Measurements from ENCODE around the gene TDRD10.
"Not testable (repeated sequence)": the region's sequence is repeated elsewhere in the genome, so short reads cannot be mapped to it uniquely, and the experiment has no call there.

The TDRD10 gene

GRCh38 chr1:154517661-154518060 lies 15.6 kb downstream of the TDRD10 start:
- no peak for DNase-seq

DNA sequence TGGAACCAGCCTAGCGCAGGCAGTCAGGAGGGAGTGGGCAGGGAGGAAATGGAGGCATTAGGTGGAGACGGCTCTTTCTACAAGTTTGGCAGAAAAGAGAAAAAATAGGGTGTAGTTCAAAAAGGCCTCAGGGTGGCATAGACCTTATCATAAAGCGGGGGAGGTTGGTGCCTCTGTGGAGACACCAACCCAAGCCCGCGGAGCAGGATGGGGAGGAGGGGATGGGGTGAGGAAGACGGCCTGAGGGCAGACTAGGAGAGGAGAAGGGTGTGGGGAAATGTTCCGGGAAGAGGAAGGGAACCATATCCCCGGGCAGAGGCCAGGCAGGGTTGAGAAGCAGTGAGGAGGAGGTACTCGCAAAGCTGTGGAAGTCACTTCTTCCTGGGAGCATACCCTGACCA lies 17.6 kb downstream of the TDRD10 start:
- no peak for DNase-seq

GRCh38 chr1:154520333-154520732 lies 18.3 kb downstream of the TDRD10 start:
- no peak for DNase-seq

DNA sequence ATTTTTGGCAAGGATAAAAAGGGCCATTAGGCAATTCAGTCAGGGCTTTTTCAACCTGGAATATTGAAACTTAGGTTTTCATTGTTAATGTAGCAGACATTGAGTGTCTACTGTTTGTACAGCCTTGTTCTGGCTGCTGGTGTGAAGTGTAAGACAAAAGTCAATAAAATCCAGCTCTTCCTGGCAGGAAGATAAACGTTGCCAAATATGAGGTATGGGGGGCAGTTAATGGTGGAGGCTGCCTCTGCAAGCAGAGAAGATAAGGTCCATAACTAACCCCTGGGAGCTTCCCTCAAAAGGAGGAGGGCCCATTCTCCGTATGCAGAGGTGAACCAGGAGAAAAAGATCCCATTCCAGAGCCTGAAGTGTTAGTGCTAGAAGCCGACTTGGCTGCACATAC lies 19.7 kb downstream of the TDRD10 start:
- no peak for DNase-seq

GRCh38 chr1:154524881-154525280 lies 22.9 kb downstream of the TDRD10 start:
- DNase-seq, result no peak

DNA sequence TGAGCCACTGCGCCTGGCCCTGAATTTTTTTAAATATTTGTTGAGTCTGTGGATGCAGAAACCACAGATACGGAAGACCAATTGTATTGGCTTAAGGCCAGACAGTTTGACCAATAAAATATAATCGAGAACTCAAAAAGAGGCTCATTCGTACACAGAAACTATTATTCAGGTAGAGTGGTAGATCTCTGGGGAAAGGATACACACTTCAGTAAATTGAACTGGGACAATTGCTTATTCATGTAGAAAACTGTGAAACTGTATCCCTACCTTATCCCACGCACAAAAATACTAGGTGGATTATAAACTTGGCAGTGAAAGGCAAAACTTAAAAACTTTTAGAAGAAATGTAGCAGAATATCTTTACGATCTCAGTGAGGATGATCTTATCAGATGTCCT lies 25.2 kb downstream of the TDRD10 start:
- DNase-seq, result no peak

DNA sequence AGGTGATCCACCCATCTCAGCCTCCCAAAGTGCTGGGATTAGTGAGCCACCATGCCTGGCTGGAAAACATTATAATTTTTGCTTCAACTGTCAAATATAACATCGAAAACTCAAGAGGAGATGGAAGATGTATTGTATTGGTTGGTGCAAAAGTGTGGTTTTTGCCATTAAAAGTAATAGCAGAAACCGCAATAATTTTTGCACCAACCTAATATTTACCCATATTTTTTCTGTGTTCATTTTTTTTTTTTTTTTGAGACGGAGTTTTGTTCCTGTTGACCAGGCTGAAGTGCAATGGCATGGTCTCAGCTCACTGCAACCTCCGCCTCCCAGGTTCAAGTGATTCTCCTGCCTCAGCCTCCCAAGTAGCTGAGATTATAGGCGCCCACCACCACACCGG lies 27.3 kb downstream of the TDRD10 start:
- DNase-seq, result no peak

- not testable (repeated sequence) for DNase-seq
These were observed 29.9 kb downstream of the TDRD10 start for GRCh38 chr1:154531950-154532349.

DNA sequence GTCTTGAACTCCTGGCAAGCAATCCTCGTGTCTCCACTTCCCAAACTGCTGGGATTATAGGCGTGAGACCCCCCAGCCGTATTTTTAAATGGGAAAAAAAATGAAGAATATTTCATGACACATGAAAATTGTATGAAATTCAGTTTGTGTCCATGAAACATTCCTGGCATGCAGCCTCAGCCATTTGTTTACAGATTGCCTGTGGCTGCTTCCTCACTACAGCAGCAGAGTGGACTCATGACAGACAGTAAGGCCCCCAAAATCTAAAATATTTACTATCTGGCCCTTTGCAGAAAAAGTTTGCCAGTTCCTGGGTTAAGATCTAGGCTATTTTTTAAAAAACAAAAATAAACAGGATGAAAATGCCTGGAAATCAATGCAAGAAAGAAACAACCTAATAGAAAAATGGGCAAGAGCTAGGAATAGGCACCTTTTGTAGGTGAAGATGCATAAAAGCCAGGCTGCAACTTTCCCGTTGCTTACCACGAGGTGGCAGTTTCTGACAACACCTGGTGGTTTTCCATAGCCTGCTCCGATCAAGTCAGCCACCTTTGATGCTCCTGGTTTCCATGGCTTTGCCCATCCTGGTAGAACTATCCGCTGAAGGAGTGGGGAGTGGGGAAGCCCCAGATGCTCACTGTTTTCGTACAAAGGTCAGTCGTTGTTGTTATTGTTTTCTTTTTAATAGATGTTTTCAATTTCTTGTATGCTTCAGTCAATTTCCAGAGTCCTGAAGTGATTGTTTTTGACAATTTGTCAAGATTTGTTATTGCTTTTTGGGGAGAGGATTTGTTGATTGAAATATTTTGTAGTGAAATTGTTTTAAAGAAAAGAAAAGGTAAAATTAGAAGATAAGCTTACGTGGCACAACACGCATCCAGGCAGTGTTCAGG lies 32.2 kb downstream of the TDRD10 start:
- DNase-seq, result no peak

GRCh38 chr1:154536570-154536969 lies 34.6 kb downstream of the TDRD10 start:
- DNase-seq, result no peak

DNA sequence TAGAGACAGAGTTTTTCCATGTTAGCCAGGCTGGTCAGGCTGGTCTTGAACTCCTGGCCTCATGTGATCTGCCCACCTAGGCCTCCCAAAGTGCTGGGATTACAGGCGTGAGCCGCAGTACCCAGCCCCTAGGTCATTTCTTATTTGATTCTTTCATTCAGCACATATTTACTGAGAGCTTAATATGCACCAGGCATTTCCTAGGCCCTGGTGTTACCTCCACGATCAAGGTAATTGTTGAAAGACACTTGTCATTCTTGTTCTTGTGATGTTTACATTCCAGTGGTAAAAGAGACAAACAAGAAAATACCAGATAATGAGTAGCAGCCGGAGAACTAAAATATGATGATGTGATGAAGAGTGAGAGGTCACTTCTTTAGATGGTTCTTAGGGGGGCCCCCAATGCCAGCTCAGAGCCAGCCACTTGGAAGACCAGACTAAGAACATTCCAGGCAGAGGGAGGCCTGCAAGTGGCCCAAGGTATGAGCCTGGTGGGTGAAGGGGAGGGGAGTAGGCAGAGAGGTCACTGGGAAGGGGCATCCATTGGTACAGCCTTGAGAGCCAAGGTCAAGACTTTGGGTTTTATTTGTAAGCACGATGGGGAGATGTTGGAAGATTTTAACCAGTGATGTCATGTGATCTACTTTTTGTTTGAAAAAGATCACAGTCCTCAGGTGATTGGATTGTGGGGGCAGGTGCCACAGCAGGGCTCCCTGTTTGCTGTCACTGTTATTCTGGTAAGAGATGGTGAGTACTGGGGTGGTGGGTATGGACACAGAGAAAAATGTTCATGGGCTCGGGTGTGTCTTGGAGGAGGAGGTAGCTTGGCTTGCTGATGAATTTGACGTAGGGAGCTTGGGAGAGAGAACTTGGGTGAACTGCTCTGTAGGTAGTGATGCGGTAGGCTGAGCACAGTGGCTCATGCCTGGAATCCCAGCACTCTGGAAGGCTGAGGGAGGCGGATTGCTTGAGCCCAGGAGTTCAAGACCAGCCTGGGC lies 37.8 kb downstream of the TDRD10 start:
- DNase-seq, result no peak

- DNase-seq, result no peak
These were observed 39.2 kb downstream of the TDRD10 start for GRCh38 chr1:154541231-154541630.

DNA sequence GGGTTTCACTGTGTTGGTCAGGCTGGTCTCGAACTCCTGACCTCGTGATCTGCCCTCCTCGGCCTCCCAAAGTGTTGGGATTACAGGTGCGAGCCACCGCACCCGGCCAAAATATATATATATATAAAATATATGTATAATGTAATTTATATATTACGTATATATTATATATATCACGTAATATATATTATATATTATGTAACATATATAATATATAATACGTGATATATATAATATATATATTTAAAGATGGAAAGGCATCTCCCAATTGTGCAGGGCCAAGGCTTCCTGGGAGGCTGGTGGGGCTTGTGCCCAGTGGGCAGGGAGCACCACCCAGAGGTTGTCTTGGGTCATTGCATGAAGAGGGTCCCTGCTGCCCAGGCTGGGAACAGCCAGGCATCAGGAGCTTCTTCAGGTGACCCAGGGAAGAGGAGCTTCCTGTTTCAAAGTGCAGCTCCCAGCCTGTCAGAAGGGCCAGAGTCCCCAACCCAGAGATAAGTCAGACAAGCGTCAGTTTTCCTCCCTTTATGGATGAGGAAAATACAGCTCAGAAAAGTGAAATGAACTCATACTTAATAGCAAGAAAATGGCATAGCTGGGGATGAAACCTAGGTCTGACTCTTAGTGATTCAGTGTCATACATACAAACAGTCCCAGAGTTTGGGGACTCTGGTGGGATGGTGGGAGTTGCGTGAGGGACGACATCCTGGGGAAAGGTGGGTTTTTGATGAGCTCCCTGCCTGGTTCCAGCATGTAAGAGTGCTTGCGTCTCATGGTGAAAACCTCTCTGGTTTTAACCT lies 44.4 kb downstream of the TDRD10 start:
- peak in 3 of 4 experiments; percentile 3 to 8 (median 3) for DNase-seq

DNA sequence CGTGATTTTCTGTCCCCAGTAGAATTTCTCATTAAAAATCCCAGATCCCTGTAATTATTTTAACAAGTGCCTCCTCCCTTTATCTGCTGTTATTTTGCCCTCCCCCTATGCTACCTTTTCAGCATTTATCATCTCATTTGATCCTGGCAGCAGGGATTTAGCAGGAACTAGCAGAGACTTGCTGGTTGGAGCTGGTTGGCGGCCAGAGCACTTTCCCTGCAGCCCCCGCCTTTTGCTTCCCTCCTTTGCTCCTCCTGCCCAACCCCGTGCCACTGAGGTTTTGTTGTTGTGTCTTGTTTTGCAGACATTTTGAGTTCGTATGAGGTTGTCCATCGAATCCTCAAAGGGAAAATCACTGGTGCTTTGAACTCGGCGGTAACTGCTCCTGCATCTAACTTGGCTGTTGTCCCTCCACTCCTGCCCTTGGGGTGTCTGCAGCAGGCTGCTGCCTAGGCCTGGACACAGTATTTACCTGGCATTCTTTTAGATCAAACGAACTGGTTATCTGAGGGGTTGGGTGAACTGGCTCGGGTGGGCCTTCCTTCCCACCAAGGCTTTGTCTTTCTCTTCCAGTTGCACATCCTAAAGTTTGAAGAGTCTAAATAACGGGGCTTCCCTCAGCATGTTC lies 45.2 kb downstream of the TDRD10 start:
- no peak for DNase-seq

- no peak for DNase-seq
These were observed 46.0 kb downstream of the TDRD10 start for GRCh38 chr1:154548028-154548427.

DNA sequence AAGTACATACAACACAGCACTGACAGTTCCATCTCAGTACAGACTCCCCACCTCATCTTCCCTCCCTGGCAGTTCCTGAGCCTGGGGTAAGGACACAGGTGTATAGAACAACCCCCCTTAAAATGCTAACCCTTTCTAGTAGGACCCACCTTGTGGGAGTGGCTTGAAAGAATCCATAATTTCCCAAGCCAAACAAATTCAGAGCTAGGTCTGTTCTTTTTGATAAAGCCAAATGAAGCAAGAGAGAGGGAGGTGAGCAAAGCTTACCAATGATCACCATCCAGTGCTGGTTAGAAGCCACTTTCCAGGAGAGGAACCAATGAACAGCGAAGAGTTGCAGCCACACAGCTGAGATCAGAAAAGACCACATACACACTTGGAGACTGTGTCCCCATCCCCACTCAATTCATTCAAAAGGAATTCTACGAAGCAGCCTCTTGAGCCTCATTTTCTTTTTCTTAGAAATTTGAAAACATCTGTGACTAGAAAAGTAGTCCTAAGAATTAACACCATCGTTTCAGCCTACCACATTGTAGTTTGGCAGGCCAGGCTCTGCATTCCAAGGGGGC lies 47.3 kb downstream of the TDRD10 start:
- DNase-seq, result no peak

DNA sequence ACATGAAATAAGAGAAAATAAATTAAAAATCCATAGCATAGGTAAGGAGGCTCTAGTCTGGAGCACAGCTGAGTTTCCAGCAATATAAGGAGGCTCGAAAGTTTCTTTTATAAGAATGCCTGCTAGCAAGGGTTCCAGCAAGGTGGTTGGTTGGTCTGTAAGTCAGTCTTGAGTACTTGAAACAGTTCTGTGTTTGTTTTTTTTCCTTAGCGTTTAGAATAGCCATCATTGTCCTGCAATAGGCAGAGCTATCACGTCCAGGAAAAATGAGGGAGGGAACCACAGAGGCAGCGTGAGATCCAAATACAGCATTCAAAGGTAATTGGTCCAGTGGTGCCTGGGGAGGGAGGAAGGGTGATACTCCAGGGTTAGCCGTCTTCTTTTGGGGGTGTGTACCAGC lies 48.1 kb downstream of the TDRD10 start:
- no peak for DNase-seq

DNA sequence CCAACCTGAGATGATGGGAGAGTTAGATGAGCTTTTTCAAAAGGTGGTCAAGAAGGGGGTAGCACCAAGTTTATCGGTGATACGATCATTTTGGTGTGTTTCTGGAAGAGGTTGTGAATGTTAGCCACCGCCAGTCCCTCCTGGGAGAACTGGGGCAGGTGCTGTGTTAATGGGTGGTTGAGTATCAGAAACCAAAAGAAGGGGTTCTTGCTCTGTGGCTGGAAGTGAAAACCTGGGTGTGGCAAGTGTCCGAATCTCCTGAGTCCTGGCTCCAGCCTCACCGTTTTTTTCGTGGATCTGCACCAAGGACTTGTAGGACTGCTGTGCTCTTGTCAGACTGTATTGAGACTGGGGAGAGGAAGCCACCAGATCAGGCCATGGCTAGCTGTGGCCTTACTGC lies 48.6 kb downstream of the TDRD10 start:
- no peak for DNase-seq

DNA sequence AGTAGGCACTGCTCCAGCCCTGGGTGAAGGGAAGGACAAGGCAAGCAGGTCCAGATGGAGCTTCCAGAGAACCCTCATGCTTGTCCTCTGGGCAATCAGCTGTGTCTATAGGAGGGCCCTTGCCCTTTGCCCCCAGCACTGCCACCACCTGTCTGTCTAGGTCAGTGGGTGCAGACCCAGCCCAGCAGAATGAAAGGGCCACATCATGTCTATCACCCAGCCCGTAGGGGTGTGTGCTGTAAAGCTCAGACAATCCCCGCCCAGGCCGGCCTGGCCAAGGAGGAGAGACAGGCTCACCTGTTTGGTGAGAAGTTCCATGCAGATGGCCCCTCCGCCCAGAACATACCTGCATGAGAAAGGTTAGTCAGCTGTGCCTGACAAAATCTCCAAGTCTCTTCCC lies 49.5 kb downstream of the TDRD10 start:
- DNase-seq, result no peak

DNA sequence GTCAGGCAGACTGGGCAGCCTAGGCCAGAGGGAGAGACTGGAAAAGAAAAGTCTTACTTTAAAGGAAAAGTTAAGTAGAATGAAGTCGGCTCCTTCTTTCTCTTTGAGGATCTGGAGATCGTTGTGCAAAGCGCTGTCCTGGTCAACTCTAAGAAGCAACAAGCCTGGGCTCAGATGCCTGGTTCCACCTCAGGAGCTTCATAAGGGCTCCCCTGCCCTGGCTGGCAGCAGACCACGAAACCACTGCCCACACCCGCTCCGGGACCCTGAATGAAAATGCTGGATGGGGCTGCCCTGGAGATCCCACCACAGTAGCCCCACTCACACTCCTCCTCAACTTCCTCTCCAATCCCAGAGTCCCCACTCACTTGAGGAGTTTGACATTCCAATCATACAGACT lies 50.0 kb downstream of the TDRD10 start:
- no peak for DNase-seq

GRCh38 chr1:154553056-154554030 lies 51.3 kb downstream of the TDRD10 start:
- DNase-seq, result no peak
